Measurements from ENCODE around the gene WEE2. TPM values are rescaled to one million over a fixed set of nuclear protein-coding genes. Genes with fewer than 3 reads are reported as not detected.

Gene WEE2
- total RNA-seq, 4 donors from 2014 or later, result not detected

DNA sequence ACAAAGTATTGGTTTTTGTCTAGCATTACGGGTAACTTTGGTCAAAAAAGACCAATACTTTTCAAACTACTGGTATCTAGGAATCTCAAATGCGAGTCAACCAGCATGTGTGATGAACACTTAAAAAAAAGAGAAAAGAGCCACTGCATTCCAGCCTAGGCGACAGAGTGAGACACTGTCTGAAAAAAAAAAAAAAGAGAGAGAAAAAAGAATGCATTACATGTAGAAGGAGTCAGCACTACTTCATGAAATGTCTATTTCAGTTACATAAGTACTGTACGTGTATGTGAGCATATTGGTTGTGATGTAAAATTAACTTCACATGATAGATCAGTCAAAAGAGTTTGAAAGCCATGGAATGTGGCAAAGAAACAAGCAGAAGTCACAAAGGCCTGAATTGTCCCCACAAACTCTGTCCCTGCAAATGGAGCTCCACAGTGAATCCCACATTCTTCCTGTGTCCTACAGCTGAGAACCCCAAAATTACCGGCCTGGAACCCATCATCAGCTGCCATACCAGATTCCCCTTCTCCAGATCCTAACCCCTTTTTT, 7.8 kb upstream of the WEE2 start:
- WGBS, 2 donors (ENCODE audit: low coverage in 1 of 2), result 68 to 70% methylated on average over 5 of the region's 5 CpGs
- Histone ChIP-seq H3K36me3 (no peaks in the 10 kb centered on the region), H3K9me3 (no peaks in the 10 kb centered on the region), H3K27me3 (no peaks in the 10 kb centered on the region), H3K27ac (peak overlapping the region; percentile 87 to 88 (median 87)), H3K4me1 (peaks cover 14 to 68% (median 40%) of the 10 kb centered on the region in 4 donors), H3K4me3 (peak overlapping the region in 2 of 4 donors; percentile 90 to 92)
- intact Hi-C loops (cut with DNase I; ENCODE audit: low total_unique reads) (no loop called here), in situ Hi-C loops (cut with MboI; ENCODE audit: low pct_ligation_motif_present in 1 of 4, low pct_unique_long_range_greater_than_20kb in 1 of 4, low sequenced_read_pairs in 3 of 4) (no loop called here)
- TF ChIP-seq POLR2AphosphoS5 (IDR thresholded peaks at IDR 0.05) (no peak), EP300 (IDR thresholded peaks at IDR 0.05; ENCODE audit: low read depth) (no peak), POLR2A (IDR thresholded peaks at IDR 0.05) (no peak), CTCF (IDR thresholded peaks at IDR 0.05) (no peak)
- DNase-seq, result no peak

DNA sequence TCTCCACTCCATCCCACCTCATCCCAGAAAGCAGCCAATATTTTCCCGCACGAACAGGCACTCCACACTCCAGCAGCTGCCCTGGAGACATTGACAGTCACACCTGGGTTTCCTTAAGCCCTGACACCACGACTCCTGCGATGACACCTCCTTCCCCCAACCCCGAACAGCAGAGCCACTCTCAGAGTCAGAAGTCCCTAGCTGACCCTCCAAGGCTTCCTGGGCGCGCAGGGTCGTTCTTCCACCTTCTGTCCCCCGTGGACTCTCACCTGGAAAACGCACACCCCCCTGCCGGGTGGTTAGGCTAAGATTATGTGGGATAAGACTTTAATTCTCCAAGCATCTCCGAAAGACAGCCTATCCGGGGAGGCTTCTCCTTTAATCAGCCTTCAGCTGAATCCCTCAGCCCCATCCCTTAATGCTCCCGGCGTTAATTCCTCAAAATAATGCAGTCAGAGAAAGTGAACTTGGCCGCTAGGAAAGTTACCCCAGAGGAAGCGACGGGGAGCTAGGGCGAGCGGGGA, 7.2 kb upstream of the WEE2 start:
- Histone ChIP-seq H3K9me3 (no peaks in the 10 kb centered on the region), H3K4me1 (peaks cover 12 to 68% (median 35%) of the 10 kb centered on the region in 4 donors), H3K4me3 (peak overlapping the region; percentile 87 to 92 (median 91)), H3K27me3 (no peaks in the 10 kb centered on the region), H3K27ac (peak overlapping the region; percentile 87 to 88 (median 87)), H3K36me3 (no peaks in the 10 kb centered on the region)
- intact Hi-C loops (cut with DNase I; ENCODE audit: low total_unique reads), result no loop called here
- WGBS, 2 donors (ENCODE audit: low coverage in 1 of 2), result 7 to 32% methylated on average over 2 to 20 of the region's 20 CpGs
- in situ Hi-C loops (cut with MboI; ENCODE audit: low pct_ligation_motif_present in 1 of 4, low pct_unique_long_range_greater_than_20kb in 1 of 4, low sequenced_read_pairs in 3 of 4), result no loop called here
- no peak for DNase-seq
- TF ChIP-seq POLR2AphosphoS5 (IDR thresholded peaks at IDR 0.05), result no peak
- TF ChIP-seq EP300 (IDR thresholded peaks at IDR 0.05; ENCODE audit: low read depth), result no peak
- no peak for TF ChIP-seq POLR2A (IDR thresholded peaks at IDR 0.05)

DNA sequence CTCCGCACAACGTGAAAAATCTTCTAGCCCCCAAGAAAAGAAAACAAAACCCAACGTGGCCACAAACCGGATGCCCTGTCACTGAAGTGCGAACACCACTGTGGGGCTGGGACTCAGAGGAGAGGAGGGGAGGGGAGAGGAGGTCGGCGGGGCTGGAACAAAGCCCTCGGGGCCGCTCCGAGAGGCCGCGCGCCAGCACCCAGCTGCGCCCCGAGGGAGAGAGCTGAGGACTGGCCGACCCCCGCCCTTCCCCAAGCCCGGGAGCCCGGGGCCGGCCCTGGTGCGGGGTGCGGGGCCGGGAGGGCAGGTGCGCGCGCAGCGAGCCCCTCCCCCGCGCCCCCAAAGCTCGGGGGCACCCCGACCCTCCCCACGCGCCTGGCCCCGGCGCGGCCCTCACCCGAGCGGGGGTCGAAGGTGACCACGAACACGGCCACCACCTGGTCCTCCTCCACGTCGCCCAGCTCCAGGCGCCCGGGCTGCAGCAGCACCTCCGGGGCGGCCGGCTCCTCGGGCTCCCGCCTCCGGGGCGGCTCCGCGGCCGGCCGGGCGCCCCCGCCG, 6.6 kb upstream of the WEE2 start:
- Histone ChIP-seq H3K27me3 (no peaks in the 10 kb centered on the region), H3K27ac (peak overlapping the region; percentile 87 to 88 (median 87)), H3K4me3 (peak overlapping the region; percentile 87 to 92 (median 91)), H3K4me1 (peaks cover 7 to 68% (median 32%) of the 10 kb centered on the region in 4 donors), H3K9me3 (no peaks in the 10 kb centered on the region), H3K36me3 (no peaks in the 10 kb centered on the region)
- no peak for TF ChIP-seq CTCF (IDR thresholded peaks at IDR 0.05)
- peak in 1 of 3 donors; percentile 6 for TF ChIP-seq POLR2AphosphoS5 (IDR thresholded peaks at IDR 0.05)
- TF ChIP-seq POLR2A (IDR thresholded peaks at IDR 0.05), result peak; percentile 42
- TF ChIP-seq EP300 (IDR thresholded peaks at IDR 0.05; ENCODE audit: low read depth), result no peak
- DNase-seq, result peak; percentile 59
- 2% methylated on average over 29 of the region's 59 CpGs; no CpG with 5 or more reads in 1 of the 2 donors for WGBS, 2 donors (ENCODE audit: low coverage in 1 of 2)
- intact Hi-C loops (cut with DNase I; ENCODE audit: low total_unique reads) (no loop called here), in situ Hi-C loops (cut with MboI; ENCODE audit: low pct_ligation_motif_present in 1 of 4, low pct_unique_long_range_greater_than_20kb in 1 of 4, low sequenced_read_pairs in 3 of 4) (no loop called here)

- TF ChIP-seq POLR2A (IDR thresholded peaks at IDR 0.05) (no peak), CTCF (IDR thresholded peaks at IDR 0.05) (no peak), EP300 (IDR thresholded peaks at IDR 0.05; ENCODE audit: low read depth) (no peak), POLR2AphosphoS5 (IDR thresholded peaks at IDR 0.05) (no peak)
- no peaks in the 10 kb centered on the region for H3K27me3 ChIP-seq
- DNase-seq, result peak; percentile 53
- H3K9me3 ChIP-seq, result no peaks in the 10 kb centered on the region
- peak within 1 kb of the TSS; percentile 87 to 92 (median 91) for H3K4me3 ChIP-seq
- no peaks in the 10 kb centered on the region for H3K36me3 ChIP-seq
- 0% methylated on average over 27 of the region's 62 CpGs; no CpG with 5 or more reads in 1 of the 2 donors for WGBS, 2 donors (ENCODE audit: low coverage in 1 of 2)
- in situ Hi-C loops (cut with MboI; ENCODE audit: low pct_ligation_motif_present in 1 of 4, low pct_unique_long_range_greater_than_20kb in 1 of 4, low sequenced_read_pairs in 3 of 4), result no loop called here
- peak within 1 kb of the TSS; percentile 87 to 88 (median 87) for H3K27ac ChIP-seq
- intact Hi-C loops (cut with DNase I; ENCODE audit: low total_unique reads), result no loop called here
- peaks cover 7 to 64% (median 32%) of the 10 kb centered on the region in 4 donors for H3K4me1 ChIP-seq
Measured at GRCh38 chr7:141702047-141702567, 6.0 kb upstream of the WEE2 start, which contains the start of gene DENND11. Gene DENND11, minus strand, starts transcription at chr7:141702166. Its CDS starts 13 bp downstream, at chr7:141702153.

All from transverse colon (tissue), 4 donors.